ENCODE measurements around the gene KRTAP4-8.

DNA sequence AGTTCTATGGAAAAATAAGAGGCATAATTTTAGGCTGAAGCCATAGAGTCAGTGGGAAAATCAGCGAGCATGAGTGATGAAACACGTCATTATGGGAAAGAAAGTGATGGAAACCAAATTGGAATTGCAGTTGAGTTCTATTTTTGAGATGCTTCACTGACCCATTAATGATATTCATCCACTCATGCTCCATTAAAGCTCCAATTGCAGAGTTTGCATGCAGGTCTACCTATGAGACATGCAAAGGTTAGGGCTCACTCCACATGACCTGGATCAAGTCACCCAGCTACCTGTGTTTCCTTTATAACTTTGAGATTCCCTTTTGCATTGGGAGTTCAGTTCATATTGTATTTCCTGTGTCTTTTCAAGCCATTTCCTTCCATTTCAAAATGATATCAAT is 24.3 kb downstream of the KRTAP4-8 start:
- TF ChIP-seq, protein P1, sequence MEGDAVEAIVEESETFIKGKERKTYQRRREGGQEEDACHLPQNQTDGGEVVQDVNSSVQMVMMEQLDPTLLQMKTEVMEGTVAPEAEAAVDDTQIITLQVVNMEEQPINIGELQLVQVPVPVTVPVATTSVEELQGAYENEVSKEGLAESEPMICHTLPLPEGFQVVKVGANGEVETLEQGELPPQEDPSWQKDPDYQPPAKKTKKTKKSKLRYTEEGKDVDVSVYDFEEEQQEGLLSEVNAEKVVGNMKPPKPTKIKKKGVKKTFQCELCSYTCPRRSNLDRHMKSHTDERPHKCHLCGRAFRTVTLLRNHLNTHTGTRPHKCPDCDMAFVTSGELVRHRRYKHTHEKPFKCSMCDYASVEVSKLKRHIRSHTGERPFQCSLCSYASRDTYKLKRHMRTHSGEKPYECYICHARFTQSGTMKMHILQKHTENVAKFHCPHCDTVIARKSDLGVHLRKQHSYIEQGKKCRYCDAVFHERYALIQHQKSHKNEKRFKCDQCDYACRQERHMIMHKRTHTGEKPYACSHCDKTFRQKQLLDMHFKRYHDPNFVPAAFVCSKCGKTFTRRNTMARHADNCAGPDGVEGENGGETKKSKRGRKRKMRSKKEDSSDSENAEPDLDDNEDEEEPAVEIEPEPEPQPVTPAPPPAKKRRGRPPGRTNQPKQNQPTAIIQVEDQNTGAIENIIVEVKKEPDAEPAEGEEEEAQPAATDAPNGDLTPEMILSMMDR (conservative IDR thresholded peaks at IDR 0.05; ENCODE audit: low read length), result no peak
- no peak for TF ChIP-seq EZH2phosphoT487 (IDR thresholded peaks at IDR 0.05; ENCODE audit: borderline replicate concordance)
